CD4-positive, alpha-beta T cell treated with Interleukin-17A for 1 hour (primary cell): ENCODE data around the gene MIGA2.

ENCODE experiments used
- DNase-seq: peaks from one replicate; pipeline ENCODE4 v3.0.0-alpha.2; 2020

Gene MIGA2

DNA sequence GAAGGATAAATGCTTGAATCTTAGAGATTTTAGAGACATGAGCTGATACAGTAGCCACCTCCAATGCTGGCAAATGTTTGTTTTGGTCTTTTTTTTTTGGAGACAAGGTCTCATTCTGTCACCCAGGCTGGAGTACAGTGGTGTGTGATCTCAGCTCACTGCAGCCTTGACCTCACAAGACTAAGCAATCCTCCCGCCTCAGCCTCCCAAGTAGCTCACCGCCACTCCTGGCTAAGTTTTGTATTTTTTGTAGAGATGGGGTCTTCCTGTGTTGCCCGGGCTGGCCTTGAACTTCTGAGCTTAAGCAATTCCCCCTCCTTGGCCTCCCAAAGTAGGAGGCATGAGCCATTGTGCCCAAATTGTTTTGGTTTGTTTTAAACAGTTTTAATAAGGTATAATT is 37.7 kb downstream of the MIGA2 start:
- no peak for DNase-seq

GRCh38 chr9:129075996-129076639 is 39.7 kb downstream of the MIGA2 start:
- no peak for DNase-seq

DNA sequence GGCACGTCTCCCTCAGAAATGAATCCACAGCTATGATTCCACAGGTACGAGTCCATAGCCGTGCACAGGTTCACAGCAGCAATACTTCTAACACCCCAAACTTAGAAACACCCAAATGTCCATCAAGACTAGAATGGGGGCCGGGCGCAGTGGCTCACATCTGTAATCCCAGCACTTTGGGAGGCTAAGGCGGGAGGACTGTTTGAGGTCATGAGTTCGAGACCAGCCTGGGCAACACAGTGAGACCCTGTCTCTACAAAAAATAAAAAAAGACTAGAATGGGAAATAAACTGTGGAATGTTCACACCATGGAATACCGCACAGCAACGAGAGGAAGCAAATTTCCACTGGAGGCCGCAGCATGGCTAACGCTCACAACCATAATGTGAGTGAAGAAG is 40.2 kb downstream of the MIGA2 start:
- DNase-seq: no peak

DNA sequence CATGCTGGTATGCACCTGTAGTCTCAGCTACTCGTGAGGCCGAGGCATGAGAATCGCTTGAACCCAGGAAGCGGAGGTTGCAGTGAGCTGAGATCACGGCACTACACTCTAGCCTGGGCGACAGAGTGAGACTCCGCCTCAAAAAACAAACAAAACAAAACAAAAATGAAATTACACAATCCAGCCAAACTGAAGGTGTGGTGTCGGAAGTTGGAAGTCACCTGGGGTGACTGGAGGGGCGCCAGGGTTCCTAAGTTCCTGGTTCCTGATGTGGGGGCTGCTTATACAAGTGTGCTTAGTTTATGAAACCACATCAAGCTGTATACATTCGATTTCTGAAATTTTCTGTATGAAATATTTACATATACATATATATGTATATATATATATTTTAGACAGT is 40.8 kb downstream of the MIGA2 start:
- no peak for DNase-seq

DNA sequence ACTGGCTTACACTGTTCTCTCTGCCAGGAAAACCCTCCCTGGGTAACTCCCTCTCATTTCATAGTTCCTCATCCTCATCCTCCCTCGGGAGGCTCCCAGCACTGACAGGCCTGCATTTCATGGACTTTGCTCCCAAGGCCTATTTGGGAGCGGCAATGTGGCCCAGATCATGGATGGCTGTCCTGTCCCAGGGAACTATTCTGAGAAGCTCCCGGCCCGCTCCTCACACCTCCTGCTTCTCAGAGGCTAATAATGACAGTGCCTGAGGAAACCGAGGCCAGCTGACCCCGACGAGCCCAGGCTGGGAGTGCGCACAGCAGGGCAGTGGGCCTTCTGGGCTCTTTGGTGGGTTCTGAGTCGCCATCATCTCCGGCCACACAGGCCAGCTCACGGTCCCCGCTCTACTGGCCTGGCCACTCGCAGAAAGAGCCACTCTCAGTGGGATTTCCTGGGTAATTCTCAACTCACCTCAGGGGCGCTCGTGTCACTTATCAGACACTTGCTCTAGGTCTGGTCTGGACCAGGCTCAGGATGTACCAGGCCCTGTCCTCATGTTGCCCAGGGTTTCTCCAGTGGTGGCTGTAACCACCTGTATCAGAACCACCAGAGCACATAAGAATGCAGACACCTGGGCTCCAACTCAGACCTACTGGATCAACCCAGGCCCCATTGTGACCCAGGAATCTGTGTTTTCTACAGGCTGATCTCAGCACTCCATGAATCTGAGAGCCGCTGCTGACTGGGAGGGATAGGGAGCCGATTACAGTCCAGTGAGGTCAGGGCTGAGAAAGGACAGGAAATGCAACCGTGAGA is 42.5 kb downstream of the MIGA2 start:
- DNase-seq: no peak

- DNase-seq: no peak
Observed at GRCh38 chr9:129079829-129080228, 43.4 kb downstream of the MIGA2 start.

- no peak for DNase-seq
Observed at GRCh38 chr9:129080298-129080600, 43.8 kb downstream of the MIGA2 start.

DNA sequence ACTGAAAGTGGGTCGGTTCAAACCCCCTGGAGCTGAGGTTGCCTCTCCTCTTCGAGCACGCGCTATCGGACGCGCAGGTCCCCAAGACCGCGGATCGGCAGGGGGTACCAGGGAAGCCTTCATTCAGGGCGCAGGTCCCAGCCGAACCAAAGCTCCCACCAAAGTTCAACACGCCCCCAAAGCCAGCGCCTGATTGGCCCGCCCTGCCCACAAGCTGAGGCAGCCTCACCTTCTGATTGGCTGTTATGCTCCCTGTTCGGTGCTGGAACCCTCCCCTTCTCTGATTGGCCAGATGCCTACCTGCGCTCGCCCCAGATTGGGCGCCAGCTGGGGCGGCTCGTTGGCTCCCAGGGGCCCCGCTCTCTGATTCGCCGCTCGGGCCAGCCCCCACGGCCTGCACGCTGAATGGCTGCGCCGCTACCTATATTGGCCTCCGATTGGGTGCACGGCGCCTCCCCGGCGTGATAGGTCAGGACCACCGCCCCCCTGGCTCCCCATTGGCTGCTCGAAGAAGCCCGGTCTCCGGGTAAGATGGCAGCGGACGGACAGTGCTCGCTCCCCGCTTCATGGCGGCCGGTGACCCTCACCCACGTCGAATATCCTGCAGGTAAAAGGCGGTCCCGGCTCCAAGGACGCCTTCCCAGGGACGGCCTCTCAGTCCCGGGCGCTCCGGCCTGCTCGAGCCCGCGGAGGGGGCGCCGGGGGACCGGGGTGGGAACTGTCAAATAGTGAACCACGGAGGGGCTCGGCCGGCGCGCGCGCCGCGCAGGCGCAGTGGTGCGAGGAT is 44.4 kb downstream of the MIGA2 start, which contains the start of gene DOLPP1:
Gene DOLPP1, plus strand, starts transcription at position 511 of the 787 bp plus-strand sequence. Its CDS starts 21 bp downstream, at position 532.
- DNase-seq: peak; percentile 99

DNA sequence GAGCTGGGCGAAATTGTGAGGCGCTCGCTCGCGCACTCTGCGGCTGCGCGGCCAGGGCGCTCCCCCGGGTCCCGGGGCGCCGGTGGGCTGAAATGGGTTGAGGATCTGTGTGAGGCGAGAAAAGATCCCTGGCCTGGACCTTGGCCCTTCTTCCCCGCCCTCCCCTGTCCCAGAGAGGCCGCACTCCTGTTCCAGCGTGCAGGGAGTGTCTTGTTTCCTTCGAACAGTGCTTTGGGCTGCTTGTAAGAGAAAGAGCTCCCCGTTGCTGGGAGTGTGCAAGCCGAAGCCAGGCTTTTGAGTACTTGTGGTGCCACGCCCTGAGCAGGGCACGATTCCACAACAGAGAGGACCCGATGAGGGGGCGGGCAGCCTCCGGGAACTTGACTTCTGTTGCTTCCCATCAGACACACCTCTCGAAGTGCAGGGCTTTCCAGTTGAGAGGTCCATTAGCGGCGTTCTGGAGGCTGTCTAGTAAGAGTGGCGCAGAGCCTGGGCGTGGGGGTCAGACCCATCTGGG is 45.0 kb downstream of the MIGA2 start:
- no peak for DNase-seq

GRCh38 chr9:129084087-129084486 is 47.7 kb downstream of the MIGA2 start:
- DNase-seq: no peak

DNA sequence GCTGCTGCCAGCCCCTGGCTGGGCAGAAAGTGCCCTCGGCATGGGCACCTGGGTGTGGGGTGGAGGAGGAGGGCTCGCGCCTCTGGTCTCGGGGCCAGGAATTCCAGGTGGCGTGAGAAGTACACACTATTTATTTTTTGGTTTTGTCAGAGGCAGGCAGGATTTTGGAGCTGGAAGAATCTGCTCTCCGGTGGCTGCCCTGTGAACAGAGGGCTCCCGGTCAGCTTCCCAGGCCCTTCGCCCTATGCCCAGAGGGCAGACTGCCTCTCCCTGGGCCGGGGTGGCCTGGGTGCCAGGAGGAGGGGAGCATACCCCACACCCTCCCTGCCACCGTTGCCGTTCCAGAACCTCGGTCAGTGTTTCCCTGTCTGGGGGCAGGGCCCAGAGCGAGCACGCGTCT is 52.8 kb downstream of the MIGA2 start:
- DNase-seq: no peak

- no peak for DNase-seq
Observed at GRCh38 chr9:129093602-129094386, 57.4 kb downstream of the MIGA2 start.

GRCh38 chr9:129094387-129095169 is 58.2 kb downstream of the MIGA2 start:
- DNase-seq: no peak

- no peak for DNase-seq
Observed at GRCh38 chr9:129095170-129095667, 58.8 kb downstream of the MIGA2 start.

DNA sequence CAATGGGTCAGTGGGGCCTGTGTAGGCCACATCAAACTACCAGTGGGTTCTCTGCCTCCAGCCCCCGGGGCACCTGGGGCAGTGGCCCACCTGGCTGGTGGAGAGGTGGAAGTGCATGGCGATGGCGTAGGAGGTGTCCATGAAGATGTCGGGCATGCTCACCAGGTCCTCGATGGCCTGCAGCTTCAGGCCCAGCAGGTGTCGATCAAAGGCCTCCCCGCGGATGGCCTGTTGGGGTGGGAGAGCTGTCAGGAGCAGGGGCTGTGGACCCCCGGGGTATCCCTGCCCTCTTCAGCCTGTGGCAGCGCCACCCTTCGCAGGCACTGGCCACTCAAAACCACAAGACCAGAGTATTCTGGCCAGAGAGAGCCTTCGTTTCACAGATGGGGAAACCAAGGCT is 59.5 kb downstream of the MIGA2 start:
- DNase-seq: no peak

GRCh38 chr9:129097671-129098306 is 61.4 kb downstream of the MIGA2 start:
- no peak for DNase-seq

- no peak for DNase-seq
Observed at GRCh38 chr9:129098328-129098727, 61.9 kb downstream of the MIGA2 start.

GRCh38 chr9:129100383-129101169 is 64.2 kb downstream of the MIGA2 start:
- DNase-seq: no peak

DNA sequence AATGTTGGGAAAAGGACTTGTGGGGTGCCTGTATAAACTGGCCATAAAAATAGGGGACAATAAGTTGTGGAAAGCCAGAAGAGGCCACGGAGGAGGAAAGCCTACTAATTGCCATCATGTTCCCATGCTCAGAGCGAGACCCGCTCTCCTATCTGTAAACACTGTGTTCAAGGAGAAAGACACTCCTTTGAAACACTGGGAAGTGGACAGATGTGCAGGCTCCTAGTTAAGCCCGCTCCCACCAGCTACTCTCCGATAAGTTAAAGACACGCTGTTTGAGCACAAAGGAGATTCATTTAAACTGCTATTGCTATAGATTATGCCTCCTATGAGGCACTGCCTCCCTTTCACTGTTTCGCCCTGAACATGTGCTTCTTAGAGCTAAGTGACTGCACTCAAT is 64.9 kb downstream of the MIGA2 start:
- DNase-seq: no peak

GRCh38 chr9:129102095-129102525 is 65.7 kb downstream of the MIGA2 start:
- no peak for DNase-seq
